Lower lobe of right lung (tissue), 2 donors: ENCODE data around the gene NISCH. TPM values are rescaled to one million over a fixed set of nuclear protein-coding genes. Genes with fewer than 3 reads are reported as not detected.

Experiments used
- ATAC-seq, 2 donors: fragments of 200-7000 bp; cut with Tn5 transposase; one replicate each; pipeline ENCODE4 v1.9.1; 2020 to 2022; ENCODE audit warnings: mild to moderate bottlenecking in 2 of 2, moderate library complexity in 2 of 2
- DNase-seq: peaks from one replicate; pipeline ENCODE4 v3.0.0-alpha.2; 2020
- H3K27ac ChIP-seq: fragments of 200-600 bp; one replicate; pipeline ENCODE4 v1.8.0; 2022
- H3K27me3 ChIP-seq: fragments of 200-600 bp; one replicate; pipeline ENCODE4 v1.8.0; 2022; ENCODE audit warnings: low read depth
- H3K36me3 ChIP-seq: fragments of 200-600 bp; one replicate; pipeline ENCODE4 v1.8.0; 2022; ENCODE audit warnings: mild to moderate bottlenecking
- H3K4me1 ChIP-seq: fragments of 200-600 bp; one replicate; pipeline ENCODE4 v1.8.0; 2022
- H3K4me3 ChIP-seq: fragments of 200-600 bp; one replicate; pipeline ENCODE4 v1.8.0; 2022; ENCODE audit warnings: mild to moderate bottlenecking
- H3K9me3 ChIP-seq: fragments of 200-600 bp; one replicate; pipeline ENCODE4 v1.8.0; 2022
- intact Hi-C: fragments of 100-400 bp; cut with DNase I; formaldehyde crosslinking; loops from one replicate; pipeline ENCODE4 v1.11.0; 2022
- total RNA-seq: library from RNA; stranded (reverse); fragmentation: NEBNext Ultra II Directional; extraction: Animal tissue kit (Norgen Biotek cat#: 25700); gene quantifications from one replicate; pipeline ENCODE4 v1.2.1, GENCODE V29; 2021
- TF ChIP-seq, protein P1 (sequence below): fragments of 200-600 bp; IDR thresholded peaks from one replicate; pipeline ENCODE4 v1.8.0; 2022; ENCODE audit warnings: antibody characterized with exemption, mild to moderate bottlenecking
- donor health status: DM: no; HTN: yes; CAD: no; lungs with severe emphysema.

The NISCH gene
- total RNA-seq, 1 donor from 2014 or later = 90.2 TPM

GRCh38 chr3:52452126-52452525 is 3.3 kb upstream of the NISCH start:
- H3K27me3 ChIP-seq = no peaks in the 10 kb centered on the region
- TF ChIP-seq, protein P1, sequence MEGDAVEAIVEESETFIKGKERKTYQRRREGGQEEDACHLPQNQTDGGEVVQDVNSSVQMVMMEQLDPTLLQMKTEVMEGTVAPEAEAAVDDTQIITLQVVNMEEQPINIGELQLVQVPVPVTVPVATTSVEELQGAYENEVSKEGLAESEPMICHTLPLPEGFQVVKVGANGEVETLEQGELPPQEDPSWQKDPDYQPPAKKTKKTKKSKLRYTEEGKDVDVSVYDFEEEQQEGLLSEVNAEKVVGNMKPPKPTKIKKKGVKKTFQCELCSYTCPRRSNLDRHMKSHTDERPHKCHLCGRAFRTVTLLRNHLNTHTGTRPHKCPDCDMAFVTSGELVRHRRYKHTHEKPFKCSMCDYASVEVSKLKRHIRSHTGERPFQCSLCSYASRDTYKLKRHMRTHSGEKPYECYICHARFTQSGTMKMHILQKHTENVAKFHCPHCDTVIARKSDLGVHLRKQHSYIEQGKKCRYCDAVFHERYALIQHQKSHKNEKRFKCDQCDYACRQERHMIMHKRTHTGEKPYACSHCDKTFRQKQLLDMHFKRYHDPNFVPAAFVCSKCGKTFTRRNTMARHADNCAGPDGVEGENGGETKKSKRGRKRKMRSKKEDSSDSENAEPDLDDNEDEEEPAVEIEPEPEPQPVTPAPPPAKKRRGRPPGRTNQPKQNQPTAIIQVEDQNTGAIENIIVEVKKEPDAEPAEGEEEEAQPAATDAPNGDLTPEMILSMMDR = no peak
- ATAC-seq = no peak
- no peak for DNase-seq
- no peaks in the 10 kb centered on the region for H3K9me3 ChIP-seq
- H3K4me3 ChIP-seq = no peak overlapping the region
- intact Hi-C loops = no loop called here
- H3K27ac ChIP-seq = no peak overlapping the region
- no peaks in the 10 kb centered on the region for H3K36me3 ChIP-seq
- peaks cover 40% of the 10 kb centered on the region for H3K4me1 ChIP-seq

DNA sequence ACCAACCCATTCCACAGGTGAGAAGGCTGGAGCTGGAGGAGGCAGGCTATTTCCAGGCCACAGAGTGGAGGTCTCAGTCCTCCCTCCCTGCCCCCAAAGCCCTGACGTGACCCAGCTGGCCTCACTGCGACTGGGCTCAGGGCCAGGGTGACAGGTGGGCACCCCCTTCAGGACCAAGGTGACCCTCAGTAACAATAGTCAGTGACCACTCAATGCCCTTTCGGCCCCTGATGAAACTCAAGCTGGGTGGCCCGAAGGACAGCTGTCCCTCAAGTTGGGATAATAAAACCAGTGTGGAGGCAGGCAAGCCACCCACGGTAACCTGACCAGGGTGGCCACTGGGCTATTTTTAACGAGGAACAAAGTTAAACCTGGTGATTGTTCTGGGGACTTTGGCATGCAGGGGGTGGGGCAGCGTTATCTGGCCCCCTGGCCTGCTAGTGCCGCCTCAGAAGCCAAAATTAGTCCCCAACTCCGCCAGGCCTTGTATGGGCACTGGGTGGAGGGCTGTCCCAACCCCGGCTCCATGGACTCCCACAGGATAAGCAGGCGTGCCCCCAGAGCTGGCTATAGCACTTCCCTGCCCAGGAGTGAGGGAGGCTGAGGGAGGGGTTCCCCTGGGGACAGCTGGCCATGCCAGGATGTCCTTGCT is 2.7 kb upstream of the NISCH start:
- peaks cover 42% of the 10 kb centered on the region for H3K4me1 ChIP-seq
- DNase-seq (no peak), ATAC-seq (no peak)
- intact Hi-C loops = no loop called here
- H3K9me3 ChIP-seq = no peaks in the 10 kb centered on the region
- H3K4me3 ChIP-seq = peak overlapping the region; percentile 34
- TF ChIP-seq, protein P1 = no peak
- H3K36me3 ChIP-seq = peaks cover 4% of the 10 kb centered on the region
- no peaks in the 10 kb centered on the region for H3K27me3 ChIP-seq
- peak overlapping the region; percentile 92 for H3K27ac ChIP-seq

GRCh38 chr3:52453496-52454249 is 1.7 kb upstream of the NISCH start, which contains the start of gene TNNC1:
Gene TNNC1 (minus strand): TSS chr3:52454041. CDS start chr3:52454015, 26 bp downstream.
- Histone ChIP-seq H3K9me3 (no peaks in the 10 kb centered on the region), H3K27ac (peak within 1 kb of the TSS; percentile 92), H3K4me3 (peak within 1 kb of the TSS; percentile 74), H3K27me3 (no peaks in the 10 kb centered on the region), H3K4me1 (peaks cover 42% of the 10 kb centered on the region), H3K36me3 (peaks cover 13% of the 10 kb centered on the region)
- ATAC-seq = peak; percentile 59 to 64
- TF ChIP-seq, protein P1 = no peak
- DNase-seq = peak; percentile 76
- intact Hi-C loops = no loop called here

GRCh38 chr3:52454250-52454937 is 1.0 kb upstream of the NISCH start:
- H3K27ac ChIP-seq = peak overlapping the region; percentile 92
- ATAC-seq = peak in 1 of 2 donors; percentile 0
- H3K4me3 ChIP-seq = peak overlapping the region; percentile 74
- intact Hi-C loops = no loop called here
- no peaks in the 10 kb centered on the region for H3K27me3 ChIP-seq
- DNase-seq = no peak
- H3K4me1 ChIP-seq = peaks cover 42% of the 10 kb centered on the region
- no peaks in the 10 kb centered on the region for H3K9me3 ChIP-seq
- H3K36me3 ChIP-seq = peaks cover 20% of the 10 kb centered on the region
- TF ChIP-seq, protein P1 = no peak

- TF ChIP-seq, protein P1 = no peak
- Histone ChIP-seq H3K4me1 (peaks cover 38% of the 10 kb centered on the region), H3K4me3 (peak overlapping the region; percentile 74), H3K9me3 (no peaks in the 10 kb centered on the region), H3K36me3 (peaks cover 25% of the 10 kb centered on the region), H3K27me3 (no peaks in the 10 kb centered on the region), H3K27ac (peak overlapping the region; percentile 92)
- DNase-seq = no peak
- ATAC-seq = peak; percentile 0 to 3
- intact Hi-C loops = no loop called here
Measured at GRCh38 chr3:52454938-52455282, 494 bp upstream of the NISCH start.
